ENCODE results near the gene LMNA.
"Not testable (repeated sequence)": the region's sequence is repeated elsewhere in the genome, so short reads cannot be mapped to it uniquely, and the experiment has no call there.

LMNA gene

DNA sequence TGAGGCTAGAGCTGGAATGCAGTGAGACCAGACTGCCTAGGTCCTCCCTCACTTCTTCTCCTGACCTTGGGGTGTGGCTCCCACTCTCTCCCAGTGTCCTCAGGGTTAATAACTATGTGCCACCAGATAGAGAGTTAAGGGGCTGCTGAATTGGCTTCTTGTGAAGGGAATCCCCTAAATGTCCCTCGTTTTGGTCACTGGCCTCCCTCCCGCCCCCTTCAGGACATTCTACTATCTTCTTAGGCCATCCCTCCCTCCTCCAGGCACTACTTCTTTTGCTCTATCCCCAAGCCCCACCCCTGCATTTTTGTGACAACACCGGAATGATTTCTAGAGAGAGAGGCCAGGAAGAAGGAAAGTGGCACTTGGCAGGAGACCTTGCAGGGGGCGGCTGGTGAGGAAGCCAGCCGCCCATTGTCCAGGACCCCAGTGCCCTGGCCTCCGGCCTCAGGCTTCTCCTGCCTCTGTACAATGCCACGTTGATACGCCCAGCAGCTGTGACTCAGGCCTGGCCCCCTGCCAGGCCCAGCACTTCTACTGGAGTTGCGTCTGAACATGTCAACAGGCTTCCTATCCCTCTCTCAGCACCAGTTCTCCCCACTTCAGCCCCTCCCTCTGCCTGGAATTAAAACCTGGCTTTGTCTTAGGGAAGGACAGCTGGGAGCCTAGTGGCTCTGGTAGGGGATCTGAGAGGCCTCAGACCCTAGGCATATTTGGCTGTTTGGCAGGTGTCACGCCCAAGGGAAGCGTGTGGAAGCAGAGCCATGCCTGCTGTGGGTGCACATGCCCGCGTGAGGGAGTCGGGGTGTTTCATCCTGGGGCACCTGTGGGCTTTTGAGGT, 9.1 kb downstream of the LMNA start:
- DNase-seq, result peak; percentile 69

DNA sequence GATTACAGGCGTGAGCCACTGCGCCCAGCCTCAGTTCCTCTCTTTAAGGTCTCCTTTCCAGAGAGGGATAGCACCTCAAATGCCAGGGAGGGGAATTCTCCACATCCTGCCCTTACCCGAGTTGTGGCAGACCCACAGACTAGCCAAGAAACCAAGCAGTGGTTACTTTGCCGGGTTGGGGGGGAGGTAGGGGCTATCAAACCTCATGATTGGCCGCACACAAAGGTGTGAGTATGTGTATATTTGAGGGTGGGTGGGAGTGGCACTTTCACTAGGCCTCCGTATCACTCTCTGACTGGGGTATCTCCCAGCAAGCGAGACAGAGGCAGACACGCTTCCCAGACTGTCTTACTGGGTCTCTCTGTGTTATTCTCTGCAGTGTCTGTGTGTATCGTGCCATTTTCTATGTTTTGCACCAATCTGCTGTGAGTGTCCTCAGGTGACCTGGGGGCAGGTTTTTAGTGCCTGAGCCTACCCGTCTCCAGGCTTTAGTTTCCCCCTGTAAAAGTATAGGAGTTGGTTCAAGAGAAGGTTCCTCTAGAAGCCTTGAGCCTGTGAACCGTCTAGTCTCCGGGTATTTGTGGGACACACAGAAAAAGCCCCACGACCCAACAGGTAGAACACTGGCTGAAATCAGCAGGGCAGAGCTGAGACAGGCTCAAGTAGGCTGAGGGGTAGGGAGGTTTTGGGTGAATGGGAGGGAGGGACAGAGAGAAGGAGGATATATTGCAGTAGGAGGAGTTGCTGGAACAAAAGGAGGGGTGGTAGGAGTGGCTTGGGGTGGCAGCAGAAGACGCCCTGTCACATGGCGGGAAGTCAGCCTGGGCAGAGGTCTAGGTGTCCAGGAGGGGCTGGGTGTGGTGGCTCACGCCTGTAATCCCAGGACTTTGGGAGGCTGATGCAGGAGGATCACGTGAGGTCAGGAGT, 10.3 kb downstream of the LMNA start:
- peak; percentile 56 for DNase-seq

DNA sequence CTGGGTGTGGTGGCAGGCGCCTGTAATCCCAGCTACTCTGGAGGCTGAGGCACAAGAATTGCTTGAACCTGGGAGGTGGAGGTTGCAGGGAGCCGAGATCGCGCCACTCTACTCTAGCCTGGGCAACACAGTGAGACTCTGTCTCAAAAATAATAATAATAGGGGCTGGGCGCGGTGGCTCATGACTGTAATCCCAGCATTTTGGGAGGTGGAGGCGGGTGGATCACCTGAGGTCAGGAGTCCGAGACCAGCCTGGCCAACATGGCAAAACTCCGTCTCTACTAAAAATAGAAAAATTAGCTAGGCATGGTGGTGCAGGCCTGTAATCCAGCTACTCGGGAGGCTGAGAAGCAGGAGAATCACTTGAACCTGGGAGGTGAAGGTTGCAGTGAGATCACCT, 11.0 kb downstream of the LMNA start:
- not testable (repeated sequence) for DNase-seq

DNA sequence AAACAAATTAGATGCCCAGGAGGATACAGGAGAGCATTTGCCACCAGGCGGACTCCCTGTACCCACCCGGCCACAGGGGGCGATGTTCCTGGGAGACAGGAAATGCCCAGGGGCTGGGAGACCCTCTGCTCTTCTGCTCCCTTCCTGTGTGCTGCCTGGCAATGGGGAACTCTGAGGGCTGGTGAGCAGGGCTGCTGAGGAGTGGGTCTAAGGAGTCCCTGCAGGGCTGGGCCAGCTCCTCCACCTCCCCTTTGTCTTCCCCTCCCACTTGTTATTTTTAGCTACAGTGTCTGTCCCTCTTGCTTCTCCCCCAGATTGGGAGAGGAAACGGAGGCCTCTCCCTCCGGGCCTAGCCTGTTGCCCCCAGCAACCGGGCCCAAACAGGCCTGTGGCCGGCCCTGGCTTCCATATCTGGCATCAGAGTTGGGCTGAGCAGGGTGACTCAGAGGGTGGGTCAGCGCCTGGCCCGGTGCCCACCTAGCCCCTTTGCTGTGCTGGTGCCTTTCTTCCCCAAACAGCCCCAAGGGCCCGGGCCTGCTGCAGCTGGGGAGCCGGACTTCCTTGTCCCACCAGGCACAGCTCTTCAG, 11.6 kb downstream of the LMNA start:
- peak; percentile 85 for DNase-seq

DNA sequence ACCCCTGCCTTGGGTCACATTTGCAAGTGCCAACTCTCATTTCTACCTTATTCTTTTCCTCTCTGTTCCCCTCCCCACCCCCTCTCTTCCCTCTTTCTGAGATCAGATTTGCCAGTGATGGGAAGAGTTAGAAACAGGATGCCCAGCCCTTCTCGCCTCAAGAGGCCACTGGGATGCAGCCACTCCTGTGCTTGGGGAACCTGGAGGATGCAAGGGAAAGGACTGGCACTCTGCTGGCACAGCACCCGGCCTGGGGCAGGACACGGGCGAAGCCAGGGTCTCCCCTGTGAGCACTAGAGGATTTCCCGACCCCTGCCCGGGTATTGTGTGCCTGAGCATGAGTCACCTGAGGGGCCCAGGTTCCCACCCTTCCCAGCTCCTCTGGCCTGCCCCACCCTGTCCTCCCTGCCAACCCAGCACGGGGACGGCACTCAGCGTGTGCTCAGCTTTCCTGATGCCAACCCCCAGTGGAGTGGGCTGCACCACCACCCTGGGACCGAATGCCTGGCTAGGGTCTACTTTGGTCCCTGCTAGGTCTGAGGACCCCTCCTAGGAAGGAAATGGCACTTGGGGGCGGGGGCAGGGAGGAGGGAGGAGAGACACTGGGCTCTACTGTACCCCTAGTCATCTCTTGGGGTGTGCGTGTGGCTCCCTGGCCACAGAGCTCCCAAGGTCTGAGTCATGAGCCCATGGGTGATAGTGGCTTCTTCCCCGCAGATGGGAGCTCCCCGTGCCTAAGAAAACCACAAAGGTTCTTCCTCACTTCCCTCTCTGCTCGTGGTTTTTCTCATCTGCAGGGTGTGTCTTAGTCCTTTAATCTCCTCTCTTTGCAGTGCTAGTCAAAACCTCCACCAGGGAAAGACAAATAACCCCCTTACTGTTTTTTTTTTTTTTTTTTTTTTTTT, 12.4 kb downstream of the LMNA start:
- peak; percentile 87 for DNase-seq

DNA sequence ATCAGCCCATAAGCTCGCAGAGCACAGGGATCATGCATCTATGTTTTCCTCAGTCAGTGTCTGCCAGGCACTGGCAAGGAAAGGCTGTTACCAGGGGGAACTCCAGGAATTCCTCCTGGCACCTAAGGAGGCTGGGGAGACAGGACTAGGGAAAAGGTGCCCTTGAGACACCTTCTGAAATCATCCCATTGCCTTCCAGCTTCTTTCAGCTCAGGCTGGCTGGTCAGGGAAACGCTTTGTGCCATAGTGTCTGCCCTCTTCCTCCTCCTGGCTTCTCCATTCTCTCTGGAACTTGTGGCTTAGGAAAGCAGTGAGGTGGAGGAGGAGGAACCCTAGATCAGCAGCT, 13.8 kb downstream of the LMNA start:
- DNase-seq, result no peak

DNA sequence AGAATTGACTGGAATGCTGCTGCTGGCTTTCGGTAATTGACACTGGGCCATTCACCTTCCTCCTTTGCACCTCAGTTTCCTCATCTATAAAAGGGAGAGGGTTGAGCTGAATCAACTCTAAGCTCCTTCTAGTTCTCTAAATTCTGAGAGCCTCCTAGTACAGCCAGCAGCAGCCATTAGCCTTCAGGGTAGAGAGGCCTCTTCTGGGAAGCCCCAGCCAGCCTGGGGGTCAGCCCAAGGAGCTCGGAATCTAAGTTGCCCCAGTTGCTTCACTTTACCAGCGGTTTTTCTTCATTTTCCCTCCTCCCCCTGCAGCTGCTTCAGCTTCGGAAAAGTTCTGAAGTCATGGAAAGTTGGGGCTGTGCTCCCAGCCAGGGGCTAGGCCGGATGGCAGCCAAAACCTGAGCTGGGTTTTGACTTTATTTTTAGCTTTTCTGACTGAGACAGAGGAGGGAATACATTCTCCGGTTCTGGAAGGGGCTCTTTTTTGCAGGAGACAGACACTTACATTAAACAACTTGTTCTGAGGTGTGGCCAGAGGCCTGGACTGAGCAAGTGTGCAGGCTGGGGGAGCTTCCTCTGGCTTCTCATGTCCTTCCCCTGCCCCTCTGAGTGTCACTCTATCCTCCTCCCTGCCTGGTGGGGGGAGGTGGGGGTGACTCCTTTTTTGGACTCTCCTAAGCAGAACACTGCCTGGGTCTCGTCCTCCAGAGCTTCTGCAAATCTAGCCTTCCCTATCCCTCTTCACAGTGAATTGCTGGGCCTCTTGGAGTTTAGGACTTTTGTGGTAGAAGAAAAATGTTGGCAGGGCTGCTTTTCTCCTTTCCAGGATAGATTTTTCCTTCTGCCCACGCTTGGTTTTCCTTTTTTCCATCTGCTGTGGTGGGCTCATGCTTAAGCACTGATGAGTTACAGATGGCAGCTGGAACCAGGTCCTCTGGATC, 14.4 kb downstream of the LMNA start:
- no peak for DNase-seq

DNA sequence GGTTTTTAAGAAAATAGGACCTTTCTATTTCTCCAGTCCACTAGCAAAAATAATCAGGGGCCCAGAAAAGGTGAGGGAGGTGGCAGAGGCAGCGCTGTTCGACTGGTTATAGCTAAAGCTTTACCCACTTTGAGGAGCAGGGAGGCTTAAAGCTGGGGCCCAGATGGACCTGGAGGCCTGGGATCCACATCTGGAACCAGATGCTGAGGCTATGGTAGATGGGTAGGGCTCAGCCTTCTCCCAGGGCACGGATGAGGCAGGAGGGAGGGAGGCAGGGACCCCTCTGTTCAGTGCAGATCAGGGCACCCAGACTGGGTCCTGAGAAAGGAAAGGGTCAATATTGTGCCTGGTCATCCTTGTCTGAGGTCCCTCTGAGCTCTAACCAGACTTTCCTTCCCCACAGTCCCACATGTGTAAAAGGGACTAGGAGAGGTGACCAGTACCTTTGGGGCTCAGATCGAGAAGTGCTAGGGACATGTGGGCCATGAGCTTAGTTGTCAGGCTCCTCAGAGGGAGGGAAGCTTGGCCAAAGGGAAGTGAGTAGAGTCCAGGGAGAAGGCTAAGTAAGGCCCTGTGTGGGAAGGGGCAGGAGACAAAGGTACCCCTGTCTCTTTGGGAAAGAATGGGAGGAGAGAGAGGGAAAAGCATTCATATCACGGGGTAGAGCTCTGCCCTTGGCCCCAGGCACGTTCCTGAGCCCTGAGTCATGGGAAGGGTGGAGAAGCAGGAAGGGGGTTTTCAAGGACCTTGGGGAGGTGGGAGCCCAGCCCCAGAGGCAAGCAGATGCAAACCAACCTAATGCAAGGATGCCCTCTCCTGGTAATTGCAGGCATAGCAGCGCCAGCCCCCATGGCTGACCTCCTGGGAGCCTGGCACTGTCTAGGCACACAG, 15.4 kb downstream of the LMNA start:
- peak; percentile 72 for DNase-seq

DNA sequence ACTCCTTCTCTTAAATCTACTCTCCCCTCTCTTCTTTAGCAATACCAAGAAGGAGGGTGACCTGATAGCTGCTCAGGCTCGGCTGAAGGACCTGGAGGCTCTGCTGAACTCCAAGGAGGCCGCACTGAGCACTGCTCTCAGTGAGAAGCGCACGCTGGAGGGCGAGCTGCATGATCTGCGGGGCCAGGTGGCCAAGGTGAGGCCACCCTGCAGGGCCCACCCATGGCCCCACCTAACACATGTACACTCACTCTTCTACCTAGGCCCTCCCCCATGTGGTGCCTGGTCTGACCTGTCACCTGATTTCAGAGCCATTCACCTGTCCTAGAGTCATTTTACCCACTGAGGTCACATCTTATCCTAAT, 16.0 kb downstream of the LMNA start:
- no peak for DNase-seq

DNA sequence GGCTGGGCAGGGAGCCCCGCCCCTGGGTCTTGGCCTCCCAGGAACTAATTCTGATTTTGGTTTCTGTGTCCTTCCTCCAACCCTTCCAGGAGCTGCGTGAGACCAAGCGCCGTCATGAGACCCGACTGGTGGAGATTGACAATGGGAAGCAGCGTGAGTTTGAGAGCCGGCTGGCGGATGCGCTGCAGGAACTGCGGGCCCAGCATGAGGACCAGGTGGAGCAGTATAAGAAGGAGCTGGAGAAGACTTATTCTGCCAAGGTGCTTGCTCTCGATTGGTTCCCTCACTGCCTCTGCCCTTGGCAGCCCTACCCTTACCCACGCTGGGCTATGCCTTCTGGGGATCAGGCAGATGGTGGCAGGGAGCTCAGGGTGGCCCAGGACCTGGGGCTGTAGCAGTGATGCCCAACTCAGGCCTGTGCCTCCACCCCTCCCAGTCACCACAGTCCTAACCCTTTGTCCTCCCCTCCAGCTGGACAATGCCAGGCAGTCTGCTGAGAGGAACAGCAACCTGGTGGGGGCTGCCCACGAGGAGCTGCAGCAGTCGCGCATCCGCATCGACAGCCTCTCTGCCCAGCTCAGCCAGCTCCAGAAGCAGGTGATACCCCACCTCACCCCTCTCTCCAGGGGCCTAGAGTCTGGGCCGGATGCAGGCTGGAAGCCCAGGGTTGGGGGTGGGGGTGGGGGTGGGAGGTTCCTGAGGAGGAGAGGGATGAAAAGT, 20.4 kb downstream of the LMNA start:
- no peak for DNase-seq

DNA sequence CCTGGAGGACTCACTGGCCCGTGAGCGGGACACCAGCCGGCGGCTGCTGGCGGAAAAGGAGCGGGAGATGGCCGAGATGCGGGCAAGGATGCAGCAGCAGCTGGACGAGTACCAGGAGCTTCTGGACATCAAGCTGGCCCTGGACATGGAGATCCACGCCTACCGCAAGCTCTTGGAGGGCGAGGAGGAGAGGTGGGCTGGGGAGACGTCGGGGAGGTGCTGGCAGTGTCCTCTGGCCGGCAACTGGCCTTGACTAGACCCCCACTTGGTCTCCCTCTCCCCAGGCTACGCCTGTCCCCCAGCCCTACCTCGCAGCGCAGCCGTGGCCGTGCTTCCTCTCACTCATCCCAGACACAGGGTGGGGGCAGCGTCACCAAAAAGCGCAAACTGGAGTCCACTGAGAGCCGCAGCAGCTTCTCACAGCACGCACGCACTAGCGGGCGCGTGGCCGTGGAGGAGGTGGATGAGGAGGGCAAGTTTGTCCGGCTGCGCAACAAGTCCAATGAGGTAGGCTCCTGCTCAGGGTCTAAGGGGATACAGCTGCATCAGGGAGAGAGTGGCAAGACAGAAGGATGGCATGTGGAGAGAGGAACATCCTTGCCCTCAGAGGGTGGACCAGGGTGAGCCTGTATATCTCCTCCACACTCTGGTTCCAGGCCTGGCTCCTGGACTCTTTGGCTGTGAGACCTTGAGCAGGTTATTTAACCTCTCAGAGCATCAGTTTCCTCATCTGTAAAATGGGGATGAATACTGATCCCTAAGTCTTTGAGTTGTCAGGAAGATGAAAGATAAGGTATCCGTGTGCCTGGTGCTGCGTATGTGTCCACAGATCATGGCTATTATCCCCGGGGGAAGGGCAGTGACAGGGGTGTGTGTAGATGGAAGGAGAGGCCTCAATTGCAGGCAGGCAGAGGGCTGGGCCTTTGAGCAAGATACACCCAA, 21.7 kb downstream of the LMNA start:
- DNase-seq, result no peak

DNA sequence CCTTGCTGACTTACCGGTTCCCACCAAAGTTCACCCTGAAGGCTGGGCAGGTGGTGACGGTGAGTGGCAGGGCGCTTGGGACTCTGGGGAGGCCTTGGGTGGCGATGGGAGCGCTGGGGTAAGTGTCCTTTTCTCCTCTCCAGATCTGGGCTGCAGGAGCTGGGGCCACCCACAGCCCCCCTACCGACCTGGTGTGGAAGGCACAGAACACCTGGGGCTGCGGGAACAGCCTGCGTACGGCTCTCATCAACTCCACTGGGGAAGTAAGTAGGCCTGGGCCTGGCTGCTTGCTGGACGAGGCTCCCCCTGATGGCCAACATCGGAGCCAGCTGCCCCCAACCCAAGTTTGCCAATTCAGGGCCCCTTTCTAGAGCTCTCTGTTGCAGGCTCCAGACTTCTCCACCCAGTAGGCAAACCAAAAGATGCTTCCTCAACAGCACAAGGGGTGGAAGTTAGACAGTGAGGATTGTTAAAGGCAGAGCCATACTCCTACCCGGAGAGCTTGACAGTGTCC, 22.5 kb downstream of the LMNA start:
- DNase-seq, result no peak

DNA sequence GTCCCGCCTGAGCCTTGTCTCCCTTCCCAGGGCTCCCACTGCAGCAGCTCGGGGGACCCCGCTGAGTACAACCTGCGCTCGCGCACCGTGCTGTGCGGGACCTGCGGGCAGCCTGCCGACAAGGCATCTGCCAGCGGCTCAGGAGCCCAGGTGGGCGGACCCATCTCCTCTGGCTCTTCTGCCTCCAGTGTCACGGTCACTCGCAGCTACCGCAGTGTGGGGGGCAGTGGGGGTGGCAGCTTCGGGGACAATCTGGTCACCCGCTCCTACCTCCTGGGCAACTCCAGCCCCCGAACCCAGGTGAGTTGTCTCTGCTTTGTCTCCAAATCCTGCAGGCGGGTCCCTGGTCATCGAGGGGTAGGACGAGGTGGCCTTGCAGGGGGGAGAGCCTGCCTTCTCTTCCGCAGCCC, 24.0 kb downstream of the LMNA start:
- no peak for DNase-seq

DNA sequence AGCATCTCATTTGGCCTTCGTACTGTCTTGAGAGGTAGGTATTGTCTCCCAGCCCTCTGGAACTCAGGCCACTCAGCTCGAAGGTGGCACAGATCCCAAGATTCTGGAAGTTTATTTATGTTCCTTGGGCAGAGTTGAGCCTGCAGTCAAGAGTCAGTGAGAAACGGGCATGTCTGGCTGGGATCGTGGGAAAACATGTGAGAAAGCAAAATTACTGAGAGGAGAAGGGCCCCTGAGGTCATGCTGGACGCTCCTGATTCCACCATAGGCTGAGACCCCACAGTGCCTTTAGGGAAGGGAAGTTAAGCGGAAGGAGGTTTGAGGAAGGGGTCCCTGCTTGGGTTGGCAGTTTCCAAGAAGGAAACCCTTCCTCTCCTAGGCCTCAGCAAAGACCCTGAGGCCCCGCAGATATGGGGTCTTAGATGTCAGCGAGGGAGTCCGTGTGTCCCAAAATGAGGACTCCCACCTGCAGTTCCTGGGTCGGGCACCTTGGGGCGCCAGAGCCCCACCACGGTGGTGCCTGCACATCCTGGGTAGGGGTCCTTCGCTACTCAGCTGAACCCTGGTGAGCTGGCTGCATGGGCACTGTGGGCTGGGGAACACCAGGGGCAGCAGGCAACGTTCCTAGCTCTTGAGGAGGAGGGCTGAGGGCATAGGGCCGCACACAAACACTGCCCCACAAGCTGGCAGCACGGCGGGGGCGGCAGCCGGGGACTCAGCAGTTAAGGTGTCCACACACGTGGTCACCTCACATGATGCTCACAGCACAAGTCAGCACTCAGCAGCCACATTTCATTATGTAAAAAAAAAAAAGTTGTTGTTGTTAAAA, 26.6 kb downstream of the LMNA start:
- DNase-seq, result no peak

DNA sequence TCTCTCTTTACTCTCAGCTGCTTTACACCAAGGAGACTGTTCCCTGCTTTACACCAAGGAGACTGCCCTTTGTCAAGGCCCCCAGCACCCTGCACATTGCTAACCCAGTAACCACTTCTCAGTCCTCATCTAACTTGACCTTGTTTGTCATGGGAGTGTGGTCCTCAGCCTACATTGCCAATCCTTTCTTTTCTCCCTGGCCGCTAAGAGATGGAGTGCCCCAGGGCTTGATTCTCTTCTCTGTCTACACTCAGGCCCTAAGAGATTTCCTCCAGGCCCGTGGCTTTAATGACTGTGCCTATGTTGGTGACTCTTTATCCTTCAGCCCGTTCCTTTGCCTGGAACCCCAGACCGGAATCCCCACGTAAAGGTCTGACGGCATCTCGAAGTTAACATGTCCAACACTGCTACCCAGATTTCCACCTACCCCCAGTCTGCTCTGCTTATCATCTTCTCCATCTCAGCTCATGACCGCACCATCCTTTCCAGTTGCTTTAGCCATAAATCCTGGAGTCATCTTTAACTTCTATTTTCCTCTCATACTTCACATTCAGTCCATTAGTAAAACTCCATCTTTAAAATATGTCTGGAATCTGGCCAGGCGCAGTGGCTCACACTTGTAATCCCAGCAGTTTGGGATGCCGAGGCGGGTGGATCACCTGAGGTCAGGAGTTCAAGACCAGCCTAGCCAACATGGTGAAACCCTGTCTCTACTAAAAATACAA, 29.4 kb downstream of the LMNA start:
- no peak for DNase-seq

DNA sequence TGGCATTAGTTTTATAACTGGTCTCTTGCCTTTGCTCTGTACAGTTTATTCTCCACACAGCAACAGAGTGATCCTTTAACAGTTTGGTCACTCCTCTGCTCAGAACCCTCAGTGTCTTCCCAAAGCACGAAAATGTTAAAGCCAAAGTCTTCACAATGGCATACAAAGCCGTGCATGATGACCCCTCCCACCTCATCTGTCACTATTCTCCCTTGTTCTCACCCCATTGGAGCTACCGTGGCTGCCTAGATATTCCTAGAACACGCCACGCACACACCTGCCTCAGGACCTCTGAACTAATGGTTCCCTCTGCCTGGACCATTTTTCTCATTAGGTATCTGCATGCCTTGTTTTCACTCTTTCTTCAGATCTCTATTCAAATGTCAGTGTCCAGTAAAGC, 30.2 kb downstream of the LMNA start:
- no peak for DNase-seq

DNA sequence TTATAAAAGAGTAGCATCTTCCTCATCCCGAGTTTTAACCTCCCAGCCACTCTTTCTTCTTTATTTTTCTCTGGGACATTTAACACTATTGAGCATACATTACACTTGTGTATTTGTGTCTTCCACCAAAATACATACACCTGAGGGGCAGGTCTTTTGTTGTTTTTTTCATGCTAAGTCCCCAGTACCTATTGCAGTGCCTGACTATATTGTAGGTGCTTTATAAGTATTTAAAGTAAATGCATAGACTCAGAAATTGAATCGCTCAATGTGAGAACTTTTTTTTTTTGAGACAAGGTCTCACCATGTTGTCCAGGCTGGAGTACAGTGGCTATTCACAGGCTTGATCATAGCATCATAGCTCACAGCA, 31.1 kb downstream of the LMNA start:
- no peak for DNase-seq

Data from CD4-positive, alpha-beta T cell treated with Interferon gamma for 1 hour (primary cell).